ENCODE results near the gene HBE1.
"Not testable (repeated sequence)": the region's sequence is repeated elsewhere in the genome, so short reads cannot be mapped to it uniquely, and the experiment has no call there.

HBE1 gene

GRCh38 chr11:5269715-5270147 is at the start of gene HBE1:
HBE1 (minus strand) TSS chr11:5269945; CDS start chr11:5269890, 55 bp downstream.
- H3K4me3 ChIP-seq (ENCODE audit: low read length): no peak within 1 kb of the TSS
- no peak for TF ChIP-seq ZNF274 (IDR thresholded peaks at IDR 0.05; ENCODE audit: low read depth, low read length)

- no peak for TF ChIP-seq ZNF274 (IDR thresholded peaks at IDR 0.05; ENCODE audit: low read depth, low read length)
- H3K4me3 ChIP-seq (ENCODE audit: low read length): no peak overlapping the region
Observed at GRCh38 chr11:5317292-5317691, 47.5 kb upstream of the HBE1 start.

GRCh38 chr11:5313326-5314023 is 43.7 kb upstream of the HBE1 start:
- H3K4me3 ChIP-seq (ENCODE audit: low read length): not testable (repeated sequence)

- TF ChIP-seq ZNF274 (IDR thresholded peaks at IDR 0.05; ENCODE audit: low read depth, low read length): no peak
- no peak overlapping the region for H3K4me3 ChIP-seq (ENCODE audit: low read length)
Observed at GRCh38 chr11:5310423-5310822, 40.7 kb upstream of the HBE1 start.

GRCh38 chr11:5307256-5308019 is 37.7 kb upstream of the HBE1 start:
- H3K4me3 ChIP-seq (ENCODE audit: low read length): no peak overlapping the region
- no peak for TF ChIP-seq ZNF274 (IDR thresholded peaks at IDR 0.05; ENCODE audit: low read depth, low read length)

GRCh38 chr11:5304046-5304445 is 34.3 kb upstream of the HBE1 start:
- TF ChIP-seq ZNF274 (IDR thresholded peaks at IDR 0.05; ENCODE audit: low read depth, low read length): no peak
- no peak overlapping the region for H3K4me3 ChIP-seq (ENCODE audit: low read length)

GRCh38 chr11:5303626-5304025 is 33.9 kb upstream of the HBE1 start:
- H3K4me3 ChIP-seq (ENCODE audit: low read length): no peak overlapping the region
- TF ChIP-seq ZNF274 (IDR thresholded peaks at IDR 0.05; ENCODE audit: low read depth, low read length): no peak

- TF ChIP-seq ZNF274 (IDR thresholded peaks at IDR 0.05; ENCODE audit: low read depth, low read length): no peak
- no peak within 1 kb of the TSS for H3K4me3 ChIP-seq (ENCODE audit: low read length)
Observed at GRCh38 chr11:5301846-5302245, 32.1 kb upstream of the HBE1 start, which contains the start of gene OR51B4. OR51B4 (minus strand) TSS chr11:5301946; CDS start chr11:5301946, 0 bp downstream.

GRCh38 chr11:5300251-5300650 is 30.5 kb upstream of the HBE1 start:
- no peak overlapping the region for H3K4me3 ChIP-seq (ENCODE audit: low read length)
- no peak for TF ChIP-seq ZNF274 (IDR thresholded peaks at IDR 0.05; ENCODE audit: low read depth, low read length)

- no peak overlapping the region for H3K4me3 ChIP-seq (ENCODE audit: low read length)
- TF ChIP-seq ZNF274 (IDR thresholded peaks at IDR 0.05; ENCODE audit: low read depth, low read length): no peak
Observed at GRCh38 chr11:5298451-5298850, 28.7 kb upstream of the HBE1 start.

GRCh38 chr11:5297721-5298323 is 28.1 kb upstream of the HBE1 start:
- no peak overlapping the region for H3K4me3 ChIP-seq (ENCODE audit: low read length)

GRCh38 chr11:5294342-5294995 is 24.7 kb upstream of the HBE1 start:
- not testable (repeated sequence) for H3K4me3 ChIP-seq (ENCODE audit: low read length)

More at GRCh38 chr11:5297721-5298323, 28.1 kb upstream of the HBE1 start:
- TF ChIP-seq ZNF274 (IDR thresholded peaks at IDR 0.05; ENCODE audit: low read depth, low read length): no peak

- H3K4me3 ChIP-seq (ENCODE audit: low read length): no peak overlapping the region
- TF ChIP-seq ZNF274 (IDR thresholded peaks at IDR 0.05; ENCODE audit: low read depth, low read length): no peak
Observed at GRCh38 chr11:5293028-5293427, 23.3 kb upstream of the HBE1 start.

GRCh38 chr11:5291207-5291838 is 21.6 kb upstream of the HBE1 start:
- H3K4me3 ChIP-seq (ENCODE audit: low read length): no peak overlapping the region
- TF ChIP-seq ZNF274 (IDR thresholded peaks at IDR 0.05; ENCODE audit: low read depth, low read length): no peak

Measured in GM08714 (cell line).